GM21786 (cell line): ENCODE data around the gene F8.

Experiments
- ATAC-seq: cut with Tn5 transposase; IDR thresholded peaks from one replicate; pipeline ENCODE4 v1.9.1; 2021; ENCODE audit not compliant: unreplicated experiment

F8 gene

DNA sequence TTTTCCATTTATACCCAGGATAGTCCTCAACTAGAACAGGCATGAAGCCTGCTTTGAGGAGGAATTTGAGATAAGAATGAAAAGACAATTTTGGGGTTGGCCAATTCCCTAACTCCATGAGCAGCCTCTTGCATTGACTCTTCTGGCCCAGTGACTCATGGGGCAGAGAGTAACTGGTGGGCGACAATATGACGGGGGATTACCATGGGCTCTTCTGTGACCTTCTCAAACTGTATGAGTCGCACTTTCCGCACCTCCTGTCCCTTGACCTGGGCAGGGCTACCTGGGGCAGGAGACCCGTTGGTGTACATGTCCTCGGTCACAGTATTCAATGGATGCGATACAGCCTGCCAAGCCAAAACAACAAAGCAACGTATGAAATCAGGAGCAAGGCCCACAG, 230.6 kb downstream of the F8 start:
- ATAC-seq, result no peak

DNA sequence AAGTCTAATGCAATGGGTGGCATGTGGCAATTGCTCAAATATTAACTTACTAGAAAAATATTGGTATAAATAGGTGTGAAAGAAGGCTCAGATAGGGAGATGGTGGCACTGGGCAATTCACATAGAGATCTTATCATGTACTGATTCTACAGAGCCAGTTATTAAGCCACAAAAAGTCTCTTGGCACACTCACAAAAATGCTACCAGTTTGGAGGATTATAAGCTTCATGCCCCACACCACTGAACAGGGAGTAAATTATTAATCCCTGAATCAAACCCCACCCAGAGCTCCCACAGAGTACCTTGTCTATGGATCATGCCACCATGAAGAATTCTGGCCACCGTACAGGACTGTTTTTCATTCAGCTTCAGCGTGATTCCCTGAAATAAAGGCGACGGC, 231.1 kb downstream of the F8 start:
- ATAC-seq, result no peak
